T follicular helper cell (primary cell): ENCODE measurements around the gene ANKRD60.

Source experiments
- DNase-seq: peaks from one replicate; pipeline ENCODE4 v3.0.0-alpha.2; 2020; ENCODE audit warnings: low read depth

Gene ANKRD60

GRCh38 chr20:58194175-58194791 is 34.2 kb downstream of the ANKRD60 start:
- DNase-seq = no peak

GRCh38 chr20:58192567-58192966 is 35.9 kb downstream of the ANKRD60 start:
- DNase-seq = no peak

- no peak for DNase-seq
Observed at GRCh38 chr20:58192065-58192464, 36.4 kb downstream of the ANKRD60 start.

GRCh38 chr20:58188527-58188926 is 39.9 kb downstream of the ANKRD60 start:
- no peak for DNase-seq

- no peak for DNase-seq
Observed at GRCh38 chr20:58184984-58185383, 43.5 kb downstream of the ANKRD60 start.

GRCh38 chr20:58184063-58184462 is 44.4 kb downstream of the ANKRD60 start:
- no peak for DNase-seq

- DNase-seq = no peak
Observed at GRCh38 chr20:58182521-58183140, 45.8 kb downstream of the ANKRD60 start.

- peak; percentile 42 for DNase-seq
Observed at GRCh38 chr20:58179432-58180099, 48.9 kb downstream of the ANKRD60 start.

- DNase-seq = no peak
Observed at GRCh38 chr20:58179083-58179431, 49.4 kb downstream of the ANKRD60 start.

GRCh38 chr20:58177799-58178198 is 50.7 kb downstream of the ANKRD60 start:
- DNase-seq = no peak

GRCh38 chr20:58175836-58176235 is 52.6 kb downstream of the ANKRD60 start:
- no peak for DNase-seq

- no peak for DNase-seq
Observed at GRCh38 chr20:58175425-58175824, 53.0 kb downstream of the ANKRD60 start.

- DNase-seq = no peak
Observed at GRCh38 chr20:58174708-58175280, 53.7 kb downstream of the ANKRD60 start.

GRCh38 chr20:58173930-58174707 is 54.3 kb downstream of the ANKRD60 start:
- DNase-seq = no peak

- DNase-seq = no peak
Observed at GRCh38 chr20:58173091-58173490, 55.4 kb downstream of the ANKRD60 start.

GRCh38 chr20:58171796-58172425 is 56.5 kb downstream of the ANKRD60 start:
- no peak for DNase-seq

GRCh38 chr20:58169450-58169849 is 59.0 kb downstream of the ANKRD60 start:
- DNase-seq = no peak

GRCh38 chr20:58168843-58169242 is 59.6 kb downstream of the ANKRD60 start:
- DNase-seq = no peak

- DNase-seq = no peak
Observed at GRCh38 chr20:58167759-58168158, 60.7 kb downstream of the ANKRD60 start.
